ENCODE data around the gene USP14.

Gene USP14

GRCh38 chr18:240175-240574, 81.8 kb downstream of the USP14 start:
- H3K36me3 Mint-ChIP-seq (ENCODE audit: low read depth) = peaks cover 50% of the 10 kb centered on the region
- no peaks in the 10 kb centered on the region for H3K9me3 Mint-ChIP-seq
- H3K4me3 Mint-ChIP-seq = no peak overlapping the region
- H3K27ac Mint-ChIP-seq = no peak overlapping the region
- H3K4me1 Mint-ChIP-seq (ENCODE audit: low read depth) = no peaks in the 10 kb centered on the region
- H3K27me3 Mint-ChIP-seq = no peaks in the 10 kb centered on the region

- Mint-ChIP-seq H3K27ac (no peak overlapping the region), H3K27me3 (no peaks in the 10 kb centered on the region), H3K9me3 (no peaks in the 10 kb centered on the region), H3K36me3 (ENCODE audit: low read depth) (peaks cover 78% of the 10 kb centered on the region), H3K4me1 (ENCODE audit: low read depth) (no peaks in the 10 kb centered on the region), H3K4me3 (no peak overlapping the region)
These were observed 87.0 kb downstream of the USP14 start for GRCh38 chr18:245282-245847.

DNA sequence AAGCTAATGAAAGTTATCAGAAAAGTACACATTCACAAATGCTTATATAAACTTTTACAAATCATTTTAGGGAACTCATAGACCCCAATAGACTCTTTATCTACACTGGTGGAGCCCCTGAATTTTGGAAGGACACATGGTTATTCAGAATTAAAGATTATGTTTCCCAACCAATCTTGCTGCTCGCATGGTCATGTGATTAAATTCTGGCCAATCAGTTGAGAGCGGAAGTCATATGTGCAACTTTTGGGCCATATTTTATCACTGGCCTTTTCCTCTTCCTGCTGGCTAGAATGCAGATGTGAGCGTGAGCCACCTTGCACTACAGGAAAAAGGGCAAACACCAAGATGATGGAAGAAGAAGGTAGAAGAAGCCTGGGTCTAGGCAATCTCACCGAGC, 89.7 kb downstream of the USP14 start:
- Mint-ChIP-seq H3K9me3 (no peaks in the 10 kb centered on the region), H3K27ac (no peak overlapping the region), H3K36me3 (ENCODE audit: low read depth) (peaks cover 79% of the 10 kb centered on the region), H3K27me3 (no peaks in the 10 kb centered on the region), H3K4me1 (ENCODE audit: low read depth) (no peaks in the 10 kb centered on the region), H3K4me3 (no peak overlapping the region)

DNA sequence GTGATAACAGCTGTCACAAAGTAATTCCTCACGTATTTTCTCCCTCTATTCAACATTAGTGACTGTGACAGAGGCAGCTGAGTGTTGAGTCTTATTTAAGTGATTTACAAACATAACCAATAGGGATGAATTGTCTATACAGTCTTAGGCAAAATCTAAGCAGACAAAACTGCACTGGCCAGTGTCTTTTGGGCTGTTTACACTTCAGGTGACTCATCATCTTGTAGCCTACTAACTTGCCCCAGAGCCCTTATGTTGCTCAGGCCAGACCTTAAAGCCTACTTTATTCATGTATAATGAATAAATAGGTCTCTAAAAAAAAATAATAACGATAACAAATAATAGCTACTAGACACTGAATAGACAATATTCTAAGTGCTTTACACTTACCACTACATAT, 92.3 kb downstream of the USP14 start:
- Mint-ChIP-seq H3K4me1 (ENCODE audit: low read depth) (no peaks in the 10 kb centered on the region), H3K27ac (no peak overlapping the region), H3K4me3 (no peak overlapping the region), H3K36me3 (ENCODE audit: low read depth) (peaks cover 74% of the 10 kb centered on the region), H3K9me3 (no peaks in the 10 kb centered on the region), H3K27me3 (no peaks in the 10 kb centered on the region)

DNA sequence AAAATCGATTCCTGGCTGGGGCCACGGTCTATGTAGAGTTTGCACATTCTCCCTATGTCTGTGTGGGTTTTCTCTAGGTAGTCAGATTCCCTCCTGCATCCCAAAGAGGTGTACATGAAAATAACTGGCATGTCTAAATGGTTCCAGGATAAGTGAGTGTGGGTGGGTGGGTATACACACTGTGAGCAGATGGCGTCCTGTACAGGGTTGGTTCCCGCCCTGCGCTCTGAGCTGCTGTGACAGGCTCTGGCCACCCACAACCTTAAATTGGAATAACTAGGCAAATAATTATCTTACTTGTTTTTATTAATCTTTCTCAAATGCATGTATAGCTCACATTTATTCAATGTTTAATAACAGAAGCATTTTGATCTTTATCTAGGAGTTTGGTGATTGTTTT, 93.2 kb downstream of the USP14 start:
- no peak overlapping the region for H3K4me3 Mint-ChIP-seq
- no peaks in the 10 kb centered on the region for H3K4me1 Mint-ChIP-seq (ENCODE audit: low read depth)
- no peaks in the 10 kb centered on the region for H3K9me3 Mint-ChIP-seq
- H3K36me3 Mint-ChIP-seq (ENCODE audit: low read depth) = peaks cover 74% of the 10 kb centered on the region
- no peaks in the 10 kb centered on the region for H3K27me3 Mint-ChIP-seq
- no peak overlapping the region for H3K27ac Mint-ChIP-seq

DNA sequence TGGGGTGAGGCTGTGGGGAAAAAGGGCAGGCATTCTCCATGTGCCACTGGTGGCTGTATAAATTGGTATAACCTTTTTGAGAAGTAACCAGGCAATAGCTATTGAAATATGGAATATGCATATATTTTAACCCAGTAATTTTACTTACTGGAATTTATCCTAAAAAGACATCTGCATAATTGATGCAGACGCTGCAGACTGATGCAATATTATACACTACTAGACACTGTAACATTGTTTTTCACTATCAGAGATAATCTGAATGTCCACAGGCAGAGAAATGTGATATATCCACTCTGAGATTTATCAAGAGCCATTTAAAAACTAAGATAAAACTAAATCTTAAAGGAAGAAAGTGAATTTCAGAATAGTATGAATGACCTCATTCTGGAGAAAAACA, 94.8 kb downstream of the USP14 start:
- H3K27ac Mint-ChIP-seq = no peak overlapping the region
- H3K4me1 Mint-ChIP-seq (ENCODE audit: low read depth) = no peaks in the 10 kb centered on the region
- H3K4me3 Mint-ChIP-seq = no peak overlapping the region
- H3K9me3 Mint-ChIP-seq = no peaks in the 10 kb centered on the region
- H3K27me3 Mint-ChIP-seq = no peaks in the 10 kb centered on the region
- H3K36me3 Mint-ChIP-seq (ENCODE audit: low read depth) = peaks cover 77% of the 10 kb centered on the region

- H3K27me3 Mint-ChIP-seq = no peaks in the 10 kb centered on the region
- H3K36me3 Mint-ChIP-seq (ENCODE audit: low read depth) = peaks cover 70% of the 10 kb centered on the region
- H3K4me1 Mint-ChIP-seq (ENCODE audit: low read depth) = no peaks in the 10 kb centered on the region
- H3K9me3 Mint-ChIP-seq = no peaks in the 10 kb centered on the region
- H3K4me3 Mint-ChIP-seq = no peak overlapping the region
- no peak overlapping the region for H3K27ac Mint-ChIP-seq
These were observed 96.8 kb downstream of the USP14 start for GRCh38 chr18:255171-255570.

GRCh38 chr18:260547-260946, 102.2 kb downstream of the USP14 start:
- Mint-ChIP-seq H3K4me3 (no peak overlapping the region), H3K4me1 (ENCODE audit: low read depth) (peaks cover 7% of the 10 kb centered on the region), H3K36me3 (ENCODE audit: low read depth) (peaks cover 61% of the 10 kb centered on the region), H3K27me3 (no peaks in the 10 kb centered on the region), H3K27ac (no peak overlapping the region), H3K9me3 (no peaks in the 10 kb centered on the region)

DNA sequence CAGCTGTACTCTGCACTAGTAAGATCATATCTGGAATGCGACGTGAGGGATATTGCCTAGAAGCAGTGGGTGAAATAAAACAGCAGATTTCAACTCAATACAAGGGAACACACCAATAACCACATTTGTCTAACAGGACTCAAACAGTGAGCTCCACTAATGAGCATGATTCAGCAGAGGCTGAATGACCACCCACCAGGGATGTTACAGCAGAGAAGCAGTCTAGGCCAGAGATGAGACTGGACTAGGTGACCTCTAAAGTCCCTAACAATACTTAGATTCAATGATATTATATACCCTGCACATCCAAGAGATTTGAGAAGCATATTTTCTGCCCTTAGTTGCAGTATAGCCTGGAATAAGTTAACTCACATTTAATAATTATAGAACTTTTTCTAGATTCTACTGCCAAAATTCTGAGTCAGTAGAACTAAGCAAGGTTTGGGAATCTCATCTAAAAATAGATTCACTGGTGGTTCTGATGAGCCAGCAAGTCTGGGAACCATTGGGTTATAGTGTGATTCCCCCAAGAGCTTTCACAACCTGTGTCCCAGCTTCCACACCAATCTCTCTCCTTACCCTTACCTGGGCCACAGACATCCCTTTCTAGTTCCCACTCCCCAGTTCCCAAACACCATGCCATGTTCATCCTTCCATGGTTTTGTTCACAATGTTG, 103.2 kb downstream of the USP14 start:
- Mint-ChIP-seq H3K9me3 (no peaks in the 10 kb centered on the region), H3K27ac (no peak overlapping the region), H3K4me3 (no peak overlapping the region), H3K36me3 (ENCODE audit: low read depth) (peaks cover 58% of the 10 kb centered on the region), H3K4me1 (ENCODE audit: low read depth) (peaks cover 17% of the 10 kb centered on the region), H3K27me3 (no peaks in the 10 kb centered on the region)

All from stimulated activated naive CD8-positive, alpha-beta T cell treated with anti-CD3 and anti-CD28 coated beads, Interleukin-15, Interleukin-2, amounts not matched to agents 100 ng/mL and 50 ng/mL, for 24 hours (primary cell).